Measurements from ENCODE around the gene CYP4F3.
"Not testable (repeated sequence)": the region's sequence is repeated elsewhere in the genome, so short reads cannot be mapped to it uniquely, and the experiment has no call there.

Gene CYP4F3, protein sequence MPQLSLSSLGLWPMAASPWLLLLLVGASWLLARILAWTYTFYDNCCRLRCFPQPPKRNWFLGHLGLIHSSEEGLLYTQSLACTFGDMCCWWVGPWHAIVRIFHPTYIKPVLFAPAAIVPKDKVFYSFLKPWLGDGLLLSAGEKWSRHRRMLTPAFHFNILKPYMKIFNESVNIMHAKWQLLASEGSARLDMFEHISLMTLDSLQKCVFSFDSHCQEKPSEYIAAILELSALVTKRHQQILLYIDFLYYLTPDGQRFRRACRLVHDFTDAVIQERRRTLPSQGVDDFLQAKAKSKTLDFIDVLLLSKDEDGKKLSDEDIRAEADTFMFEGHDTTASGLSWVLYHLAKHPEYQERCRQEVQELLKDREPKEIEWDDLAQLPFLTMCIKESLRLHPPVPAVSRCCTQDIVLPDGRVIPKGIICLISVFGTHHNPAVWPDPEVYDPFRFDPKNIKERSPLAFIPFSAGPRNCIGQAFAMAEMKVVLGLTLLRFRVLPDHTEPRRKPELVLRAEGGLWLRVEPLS

GRCh38 chr19:15640294-15640903, at the start of gene CYP4F3:
Gene CYP4F3, plus strand, starts transcription at chr19:15640897. Its CDS starts 519 bp downstream, at chr19:15641416.
- DNase-seq (ENCODE audit: low spot score) (peak; percentile 77), FAIRE-seq (peak; percentile 9)

DNA sequence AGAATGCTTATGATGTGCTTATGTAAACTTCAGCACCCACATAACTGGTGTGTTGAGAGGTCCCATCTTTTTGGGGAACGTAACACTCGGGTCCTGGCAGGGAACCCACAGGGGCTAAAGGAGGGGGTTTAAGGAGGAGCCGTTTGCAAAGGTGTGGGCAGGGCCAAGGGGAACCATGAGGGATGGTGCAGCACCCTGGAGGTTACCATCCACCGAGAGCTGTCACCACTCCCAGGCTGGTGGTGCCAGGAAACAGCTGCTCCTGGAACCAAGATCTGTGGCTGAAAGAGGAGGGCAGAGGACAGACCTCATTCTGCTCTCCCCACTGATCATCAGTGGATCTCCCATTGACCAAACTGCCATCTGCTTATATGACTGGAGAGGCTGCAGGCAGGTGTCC, 48.9 kb upstream of the CYP4F3 start:
- DNase-seq (ENCODE audit: low spot score) = no peak
- no peak for FAIRE-seq

DNA sequence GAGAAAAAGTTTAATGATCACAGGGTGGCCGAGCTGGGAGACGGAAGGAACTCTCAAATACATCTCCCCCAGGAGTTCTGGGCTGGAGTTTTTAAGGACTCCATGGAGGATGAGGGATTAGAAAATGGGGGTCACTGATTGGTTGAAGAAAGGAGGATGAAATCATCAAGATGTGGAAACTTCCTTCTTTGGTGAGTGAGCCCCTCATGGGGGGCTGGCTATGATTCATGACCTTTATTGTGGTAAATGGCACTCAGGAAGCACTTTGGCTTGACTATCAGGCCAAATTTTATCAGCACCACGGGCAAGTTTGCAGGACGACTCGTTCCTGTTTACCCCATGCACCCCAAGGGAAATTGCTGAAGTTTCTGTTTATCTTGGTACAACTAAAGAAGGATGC, 48.2 kb upstream of the CYP4F3 start:
- not testable (repeated sequence) for DNase-seq (ENCODE audit: low spot score); FAIRE-seq

DNA sequence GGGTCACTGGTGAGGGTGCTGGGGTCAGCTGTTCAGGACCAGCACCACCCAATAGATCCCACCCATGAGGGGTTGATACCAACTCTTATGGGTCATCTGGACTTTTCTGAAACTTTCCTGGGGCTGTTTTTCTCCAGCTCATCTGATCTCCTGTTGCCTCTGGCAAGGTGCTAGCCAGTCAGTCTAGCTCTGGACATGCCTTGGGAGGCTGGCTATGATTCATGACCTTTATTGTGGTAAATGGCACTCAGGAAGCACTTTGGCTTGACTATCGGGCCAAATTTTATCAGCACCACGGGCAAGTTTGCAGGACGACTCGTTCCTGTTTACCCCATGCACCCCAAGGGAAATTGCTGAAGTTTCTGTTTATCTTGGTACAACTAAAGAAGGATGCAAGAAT, 46.9 kb upstream of the CYP4F3 start:
- FAIRE-seq; DNase-seq (ENCODE audit: low spot score): not testable (repeated sequence)

DNA sequence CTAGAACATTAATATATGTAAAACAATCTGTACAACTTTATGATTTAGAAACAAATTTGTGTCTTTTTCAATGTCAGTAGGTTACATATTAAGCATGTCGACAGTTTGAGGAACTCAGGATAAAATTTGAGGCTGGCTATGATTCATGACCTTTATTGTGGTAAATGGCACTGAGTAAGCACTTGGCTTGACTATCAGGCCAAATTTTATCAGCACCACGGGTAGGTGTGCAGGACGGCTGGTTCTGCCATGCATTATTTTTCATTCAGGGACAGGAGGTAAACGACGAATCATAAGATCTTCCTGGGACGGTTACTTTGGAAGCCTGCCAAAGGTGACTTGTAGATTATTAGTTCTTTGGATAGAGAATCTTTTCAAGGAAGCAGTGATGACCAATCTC, 45.6 kb upstream of the CYP4F3 start:
- FAIRE-seq (no peak), DNase-seq (ENCODE audit: low spot score) (no peak)

DNA sequence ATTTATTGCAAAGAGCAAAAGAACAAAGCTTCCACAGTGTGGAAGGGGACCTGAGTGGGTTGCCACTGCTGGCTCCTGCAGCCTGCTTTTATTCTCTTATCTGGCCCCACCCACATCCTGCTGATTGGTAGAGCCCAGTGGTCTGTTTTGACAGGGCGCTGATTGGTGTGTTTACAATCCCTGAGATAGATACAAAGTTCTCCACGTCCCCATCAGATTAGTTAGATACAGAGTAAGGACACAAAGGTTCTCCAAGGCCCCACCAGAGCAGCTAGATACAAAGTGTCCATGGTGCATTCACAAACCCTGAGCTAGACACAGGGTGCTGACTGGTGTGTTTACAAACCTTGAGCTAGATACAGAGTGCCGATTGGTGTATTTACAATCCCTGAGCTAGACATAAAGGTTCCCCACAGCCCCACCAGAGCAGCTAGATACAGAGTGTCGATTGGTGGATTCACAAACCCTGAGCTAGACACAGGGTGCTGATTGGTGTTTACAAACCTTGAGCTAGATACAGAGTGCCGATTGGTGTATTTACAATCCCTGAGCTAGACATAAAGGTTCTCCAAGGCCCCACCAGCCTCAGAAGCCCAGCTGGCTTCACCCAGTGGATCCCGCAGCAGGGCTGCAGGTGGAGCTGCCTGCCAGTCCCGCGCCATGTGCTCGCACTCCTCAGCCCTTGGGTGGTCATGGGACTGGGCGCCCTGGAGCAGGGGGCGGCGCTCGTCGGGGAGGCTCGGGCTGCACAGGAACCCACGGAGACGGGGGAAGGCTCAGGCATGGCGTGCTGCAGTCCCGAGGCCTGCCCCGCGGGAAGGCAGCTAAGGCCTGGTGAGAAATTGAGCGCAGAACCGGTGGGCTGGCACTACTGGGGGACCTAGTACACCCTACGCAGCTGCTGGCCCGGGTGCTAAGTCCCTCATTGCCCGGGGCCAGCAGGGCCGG, 32.4 kb upstream of the CYP4F3 start:
- DNase-seq (ENCODE audit: low spot score); FAIRE-seq: not testable (repeated sequence)

DNA sequence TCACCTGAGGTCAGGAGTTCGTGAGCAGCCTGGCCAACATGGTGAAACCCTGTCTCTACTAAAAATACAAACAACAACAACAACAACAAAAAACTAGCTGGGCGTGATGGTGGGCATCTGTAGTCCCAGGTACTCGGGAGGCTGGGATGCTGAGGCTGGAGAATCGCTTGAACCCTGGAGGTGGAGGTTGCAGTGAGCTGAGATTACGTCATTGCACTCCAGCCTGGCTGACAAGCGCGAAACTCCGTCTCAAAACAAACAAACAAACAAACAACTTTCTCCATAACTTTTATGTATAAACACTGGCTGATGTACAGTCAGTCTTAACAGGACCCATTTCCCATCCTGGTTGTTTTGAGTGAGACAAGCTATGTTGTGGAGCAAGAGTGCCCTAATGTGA, 31.4 kb upstream of the CYP4F3 start:
- FAIRE-seq (no peak), DNase-seq (ENCODE audit: low spot score) (no peak)

DNA sequence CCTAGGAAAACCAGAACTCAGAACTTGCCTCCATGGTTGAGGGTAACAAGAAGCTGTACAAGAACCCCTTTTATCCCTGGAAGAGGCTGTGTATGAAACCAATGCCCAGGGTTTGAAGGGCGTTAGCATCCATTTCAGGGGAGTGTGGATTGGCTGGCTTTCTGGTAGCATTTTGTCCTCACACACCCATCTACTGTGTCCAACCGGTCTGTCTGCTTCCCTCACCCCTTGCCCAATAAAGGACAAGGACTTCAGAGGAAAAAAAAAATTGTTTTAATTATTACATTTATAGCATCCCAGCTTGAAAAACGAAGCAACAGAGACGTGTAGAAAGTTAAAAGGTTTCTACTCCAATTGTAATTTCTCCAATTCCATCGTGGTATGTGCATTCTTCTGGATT, 28.4 kb upstream of the CYP4F3 start:
- FAIRE-seq = no peak
- DNase-seq (ENCODE audit: low spot score) = no peak

- DNase-seq (ENCODE audit: low spot score) (no peak), FAIRE-seq (no peak)
These were observed 27.4 kb upstream of the CYP4F3 start for GRCh38 chr19:15613338-15613737.

DNA sequence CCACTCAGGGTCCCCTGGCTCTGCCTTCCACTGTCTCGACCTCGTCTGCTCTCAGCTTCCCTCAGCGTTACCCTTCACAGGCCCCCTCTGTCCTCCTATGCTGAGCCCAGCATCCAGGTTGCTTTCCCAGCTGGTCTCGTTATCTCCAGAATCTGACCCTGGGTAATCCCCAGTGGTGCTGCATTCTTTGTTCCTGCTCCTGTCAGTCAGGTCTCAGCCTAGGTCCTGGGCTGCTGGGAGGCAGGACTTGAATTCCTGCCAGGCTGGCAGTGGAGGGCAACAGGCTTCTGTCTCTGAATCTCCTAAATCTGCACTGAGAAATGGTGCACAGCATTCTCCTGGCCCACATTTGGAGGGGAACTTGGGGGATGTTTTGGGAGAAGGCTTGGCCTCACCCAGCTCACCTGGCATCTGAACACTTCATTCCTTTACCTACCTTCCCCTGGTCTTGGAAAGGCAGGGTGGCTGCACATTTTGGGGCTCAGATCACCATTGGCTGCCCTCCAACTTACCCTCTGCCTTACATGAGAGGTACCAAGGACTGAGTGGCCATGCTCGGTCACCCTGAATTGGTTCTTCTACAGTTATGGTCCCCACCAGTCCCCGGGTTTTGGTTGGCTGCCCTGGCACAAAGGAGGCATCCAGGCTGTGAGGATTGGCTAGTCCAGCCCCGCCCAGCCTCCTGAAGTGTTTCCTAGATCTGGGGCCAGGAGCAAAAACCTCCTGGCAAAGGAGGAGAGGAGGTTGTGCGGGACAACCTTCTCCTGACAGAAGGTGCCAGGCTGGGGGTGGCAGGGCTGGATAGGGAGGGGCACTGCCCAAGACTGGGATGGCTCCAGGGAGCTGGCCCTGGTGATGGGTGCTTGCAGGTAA, 26.0 kb upstream of the CYP4F3 start, which contains the start of gene CYP4F8:
CYP4F8 (plus strand) TSS at position 712 of the 873 bp plus-strand sequence. CDS start 399 bp downstream, outside the sequence.
- no peak for FAIRE-seq
- no peak for DNase-seq (ENCODE audit: low spot score)

DNA sequence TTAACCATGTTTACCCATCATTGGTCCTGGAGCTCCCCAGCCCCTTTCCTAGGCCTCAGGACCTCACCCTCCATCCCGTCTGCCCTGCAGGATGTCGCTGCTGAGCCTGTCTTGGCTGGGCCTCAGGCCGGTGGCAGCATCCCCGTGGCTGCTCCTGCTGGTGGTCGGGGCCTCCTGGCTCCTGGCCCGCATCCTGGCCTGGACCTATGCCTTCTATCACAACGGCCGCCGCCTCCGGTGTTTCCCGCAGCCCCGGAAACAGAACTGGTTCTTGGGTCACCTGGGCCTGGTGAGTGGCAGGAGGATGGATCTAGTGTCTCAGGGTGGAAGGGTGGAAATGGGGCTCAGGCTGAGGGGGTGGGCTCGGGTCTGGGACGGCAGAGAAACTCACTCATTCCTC, 25.2 kb upstream of the CYP4F3 start:
- no peak for FAIRE-seq
- DNase-seq (ENCODE audit: low spot score) = no peak

DNA sequence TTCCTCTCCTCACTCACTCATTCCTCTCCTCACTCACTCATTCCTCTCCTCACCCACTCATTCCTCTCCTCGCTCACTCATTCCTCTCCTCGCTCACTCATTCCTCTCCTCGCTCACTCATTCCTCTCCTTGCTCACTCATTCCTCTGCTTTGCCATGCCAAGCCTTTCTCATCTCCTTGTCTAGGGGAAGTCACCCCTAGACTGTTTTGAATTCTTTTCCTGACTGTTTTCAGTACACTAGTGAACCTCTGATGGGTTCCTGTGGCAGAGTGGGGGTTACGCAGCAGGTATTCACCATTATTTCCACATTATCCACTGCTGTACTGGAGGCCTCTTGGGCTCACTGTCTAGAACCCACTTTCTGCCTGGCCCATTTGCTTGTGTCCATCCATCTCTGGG, 24.5 kb upstream of the CYP4F3 start:
- no peak for DNase-seq (ENCODE audit: low spot score)
- no peak for FAIRE-seq

GRCh38 chr19:15616627-15617270, 23.9 kb upstream of the CYP4F3 start:
- FAIRE-seq = no peak
- DNase-seq (ENCODE audit: low spot score) = no peak

GRCh38 chr19:15618321-15618720, 22.4 kb upstream of the CYP4F3 start:
- DNase-seq (ENCODE audit: low spot score) = no peak
- FAIRE-seq = no peak

DNA sequence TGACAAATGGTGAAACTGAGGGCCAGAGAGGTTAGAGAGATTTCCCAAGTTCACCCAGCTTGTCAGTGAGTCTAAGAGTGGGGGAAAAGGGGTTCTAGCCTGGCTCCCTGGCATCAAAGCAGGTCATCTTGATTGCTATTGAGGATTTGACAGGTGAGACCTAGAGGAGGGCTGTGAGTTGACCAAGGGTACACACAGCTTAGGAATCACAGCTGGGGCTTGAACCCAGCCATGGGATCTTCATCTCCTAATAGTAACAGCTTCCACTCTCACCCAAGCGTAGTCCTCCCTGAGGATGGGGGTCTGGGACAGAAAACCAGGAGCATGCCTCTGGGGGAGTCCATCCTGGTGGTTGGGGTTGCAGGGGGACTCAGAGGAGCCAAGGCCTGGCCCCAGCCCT, 18.9 kb upstream of the CYP4F3 start:
- DNase-seq (ENCODE audit: low spot score) = no peak
- FAIRE-seq = no peak

GRCh38 chr19:15622991-15623390, 17.7 kb upstream of the CYP4F3 start:
- FAIRE-seq = no peak
- no peak for DNase-seq (ENCODE audit: low spot score)

- FAIRE-seq = no peak
- no peak for DNase-seq (ENCODE audit: low spot score)
These were observed 16.9 kb upstream of the CYP4F3 start for GRCh38 chr19:15623711-15624318.

DNA sequence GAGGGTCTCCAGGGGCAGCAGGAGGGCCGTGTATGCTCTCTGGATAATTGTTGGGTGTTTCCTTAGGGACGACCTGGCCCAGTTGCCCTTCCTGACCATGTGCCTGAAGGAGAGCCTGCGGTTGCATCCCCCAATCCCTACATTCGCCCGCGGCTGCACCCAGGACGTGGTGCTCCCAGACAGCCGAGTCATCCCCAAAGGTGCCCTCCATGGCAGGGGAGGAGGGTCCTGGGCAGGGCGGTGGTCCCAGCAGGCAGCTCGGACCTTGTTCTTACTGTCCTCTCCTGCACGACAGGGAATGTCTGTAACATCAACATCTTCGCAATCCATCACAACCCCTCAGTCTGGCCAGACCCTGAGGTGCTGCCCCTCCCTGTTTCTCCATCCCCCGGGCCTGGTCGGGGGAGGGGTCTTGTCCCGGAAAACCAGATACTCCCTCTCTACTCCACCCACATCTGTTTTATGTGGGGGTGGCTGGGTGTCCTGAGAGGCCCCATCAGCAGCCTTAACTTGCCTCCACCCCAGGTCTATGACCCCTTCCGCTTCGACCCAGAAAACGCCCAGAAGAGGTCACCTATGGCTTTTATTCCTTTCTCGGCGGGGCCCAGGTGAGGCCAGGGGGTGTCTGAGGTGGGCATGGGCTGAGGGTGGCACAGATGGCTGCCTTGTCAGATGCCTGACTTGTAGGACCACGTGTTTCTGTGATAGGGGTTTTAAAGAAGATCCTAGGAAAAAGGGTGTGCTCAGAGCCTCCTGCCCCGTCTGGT, 12.3 kb upstream of the CYP4F3 start:
- FAIRE-seq = no peak
- DNase-seq (ENCODE audit: low spot score) = no peak

Data from urothelium cell line (cell line).